Measurements from ENCODE around the gene LARP6.
"Not testable (repeated sequence)": the region's sequence is repeated elsewhere in the genome, so short reads cannot be mapped to it uniquely, and the experiment has no call there.

Gene LARP6

GRCh38 chr15:70812827-70813364 lies 41.1 kb downstream of the LARP6 start:
- no peaks in the 10 kb centered on the region for H3K36me3 ChIP-seq (ENCODE audit: control insufficient read depth, insufficient read depth, low read length)
- H3K4me3 ChIP-seq (replicated peaks; ENCODE audit: low read depth, low read length), result no peak overlapping the region
- TF ChIP-seq CTCF (IDR thresholded peaks at IDR 0.05; ENCODE audit: insufficient read depth, low read length, poor library complexity, severe bottlenecking), result no peak
- H3K27me3 ChIP-seq (replicated peaks; ENCODE audit: control insufficient read depth, insufficient read depth, low read length), result no peaks in the 10 kb centered on the region
- DNase-seq (ENCODE audit: extremely low read depth, insufficient read length), result no peak

- Histone ChIP-seq H3K4me3 (replicated peaks; ENCODE audit: low read depth, low read length) (no peak overlapping the region), H3K27me3 (replicated peaks; ENCODE audit: control insufficient read depth, insufficient read depth, low read length) (no peaks in the 10 kb centered on the region), H3K36me3 (ENCODE audit: control insufficient read depth, insufficient read depth, low read length) (no peaks in the 10 kb centered on the region)
- DNase-seq (ENCODE audit: extremely low read depth, insufficient read length), result no peak
- TF ChIP-seq CTCF (IDR thresholded peaks at IDR 0.05; ENCODE audit: insufficient read depth, low read length, poor library complexity, severe bottlenecking), result no peak
Observed at GRCh38 chr15:70810916-70811578, 42.9 kb downstream of the LARP6 start.

GRCh38 chr15:70806992-70807712 lies 46.8 kb downstream of the LARP6 start:
- Histone ChIP-seq H3K36me3 (ENCODE audit: control insufficient read depth, insufficient read depth, low read length) (no peaks in the 10 kb centered on the region), H3K27me3 (replicated peaks; ENCODE audit: control insufficient read depth, insufficient read depth, low read length) (no peaks in the 10 kb centered on the region), H3K4me3 (replicated peaks; ENCODE audit: low read depth, low read length) (no peak overlapping the region)
- no peak for DNase-seq (ENCODE audit: extremely low read depth, insufficient read length)
- no peak for TF ChIP-seq CTCF (IDR thresholded peaks at IDR 0.05; ENCODE audit: insufficient read depth, low read length, poor library complexity, severe bottlenecking)

- H3K4me3 ChIP-seq (replicated peaks; ENCODE audit: low read depth, low read length); H3K36me3 ChIP-seq (ENCODE audit: control insufficient read depth, insufficient read depth, low read length); H3K27me3 ChIP-seq (replicated peaks; ENCODE audit: control insufficient read depth, insufficient read depth, low read length); DNase-seq (ENCODE audit: extremely low read depth, insufficient read length): not testable (repeated sequence)
Observed at GRCh38 chr15:70804388-70804787, 49.6 kb downstream of the LARP6 start.

GRCh38 chr15:70802629-70803028 lies 51.3 kb downstream of the LARP6 start:
- H3K4me3 ChIP-seq (replicated peaks; ENCODE audit: low read depth, low read length), result no peak overlapping the region
- H3K36me3 ChIP-seq (ENCODE audit: control insufficient read depth, insufficient read depth, low read length), result no peaks in the 10 kb centered on the region
- no peak for DNase-seq (ENCODE audit: extremely low read depth, insufficient read length)
- no peak for TF ChIP-seq CTCF (IDR thresholded peaks at IDR 0.05; ENCODE audit: insufficient read depth, low read length, poor library complexity, severe bottlenecking)
- peaks cover 1% of the 10 kb centered on the region; the same call in 1 of the 2 replicates for H3K27me3 ChIP-seq (replicated peaks; ENCODE audit: control insufficient read depth, insufficient read depth, low read length)

GRCh38 chr15:70801109-70801508 lies 52.8 kb downstream of the LARP6 start:
- Histone ChIP-seq H3K36me3 (ENCODE audit: control insufficient read depth, insufficient read depth, low read length) (no peaks in the 10 kb centered on the region), H3K27me3 (replicated peaks; ENCODE audit: control insufficient read depth, insufficient read depth, low read length) (peaks cover 1% of the 10 kb centered on the region; the same call in 1 of the 2 replicates), H3K4me3 (replicated peaks; ENCODE audit: low read depth, low read length) (no peak overlapping the region)
- DNase-seq (ENCODE audit: extremely low read depth, insufficient read length), result no peak
- TF ChIP-seq CTCF (IDR thresholded peaks at IDR 0.05; ENCODE audit: insufficient read depth, low read length, poor library complexity, severe bottlenecking), result no peak
